Measurements from ENCODE around the gene PMIS2.
A peak's percentile ranks its signal among the peaks of the same experiment; 100 is the strongest.

PMIS2 gene

DNA sequence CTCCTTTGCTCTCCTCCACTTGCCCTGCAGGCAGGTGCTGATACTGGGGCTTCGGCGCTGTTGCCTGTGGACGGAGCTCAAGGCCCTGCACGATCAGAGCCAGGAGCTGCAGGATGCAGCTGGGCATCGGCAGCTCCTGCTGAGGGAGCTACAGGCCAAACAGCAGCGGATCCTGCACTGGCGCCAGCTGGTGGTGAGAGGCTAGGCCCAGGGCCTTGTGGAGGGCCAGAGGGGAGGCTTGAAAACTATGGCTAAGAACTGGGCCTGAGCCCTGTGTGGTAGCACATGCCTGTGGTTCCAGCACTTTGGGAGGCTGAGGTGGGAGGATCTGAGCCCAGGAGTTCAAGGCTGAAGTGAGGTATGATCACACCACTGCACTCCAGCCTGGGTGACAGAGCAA lies 32.9 kb downstream of the PMIS2 start:
- FAIRE-seq, result no peak
- no peak for TF ChIP-seq POLR2A (IDR thresholded peaks at IDR 0.05; ENCODE audit: low read depth, low read length)
- DNase-seq (ENCODE audit: insufficient read length, low spot score), result no peak

DNA sequence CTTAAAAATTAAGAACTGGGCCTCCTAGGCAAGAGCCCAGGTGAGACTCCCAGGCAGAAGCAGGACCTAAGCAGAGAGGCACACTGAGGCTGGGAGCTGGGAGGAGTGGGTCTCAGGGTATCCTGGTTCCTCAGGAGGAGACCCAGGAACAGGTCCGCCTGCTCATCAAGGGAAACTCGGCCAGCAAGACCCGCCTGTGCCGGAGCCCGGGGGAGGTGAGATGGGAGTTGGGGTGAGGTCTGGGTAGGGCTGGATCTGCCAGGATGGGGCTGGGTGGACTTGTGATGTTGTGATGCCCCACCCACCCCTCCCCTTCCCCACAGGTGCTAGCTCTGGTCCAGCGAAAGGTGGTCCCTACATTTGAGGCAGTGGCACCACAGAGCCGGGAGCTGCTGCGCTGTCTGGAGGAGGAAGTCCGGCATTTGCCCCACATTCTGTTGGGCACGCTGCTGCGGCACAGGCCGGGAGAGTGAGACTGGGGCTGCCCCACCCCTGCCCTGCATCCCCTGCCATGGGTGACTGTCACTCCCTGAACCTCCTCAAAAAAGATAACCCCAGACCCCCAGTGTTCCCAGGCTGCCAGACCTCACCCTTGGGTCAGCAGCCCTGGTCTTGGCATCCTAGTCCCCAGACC lies 33.4 kb downstream of the PMIS2 start:
- FAIRE-seq, result no peak
- no peak for TF ChIP-seq POLR2A (IDR thresholded peaks at IDR 0.05; ENCODE audit: low read depth, low read length)

DNA sequence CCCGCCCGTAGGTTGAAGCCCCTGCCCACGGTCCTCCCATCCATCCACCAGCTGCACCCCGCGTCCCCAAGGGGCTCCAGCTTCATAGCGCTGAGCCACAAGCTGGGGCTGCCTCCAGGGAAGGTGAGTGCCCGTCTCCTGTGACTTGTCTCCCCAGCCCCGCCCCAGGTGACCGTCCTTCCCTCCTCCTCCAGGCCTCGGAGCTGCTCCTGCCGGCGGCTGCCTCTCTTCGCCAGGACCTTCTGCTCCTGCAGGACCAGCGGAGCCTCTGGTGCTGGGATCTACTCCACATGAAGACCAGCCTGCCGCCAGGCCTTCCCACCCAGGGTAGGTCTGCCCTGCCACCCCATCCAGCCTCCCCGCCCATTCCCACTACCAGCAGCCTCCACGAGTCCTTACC lies 34.0 kb downstream of the PMIS2 start:
- DNase-seq (ENCODE audit: insufficient read length, low spot score), result no peak
- no peak for TF ChIP-seq POLR2A (IDR thresholded peaks at IDR 0.05; ENCODE audit: low read depth, low read length)
- FAIRE-seq, result no peak

More for the DNA sequence above, 33.4 kb downstream of the PMIS2 start:
- DNase-seq (ENCODE audit: insufficient read length, low spot score), result no peak

GRCh38 chr19:35621708-35622107 lies 35.7 kb downstream of the PMIS2 start:
- DNase-seq (ENCODE audit: insufficient read length, low spot score) (no peak), FAIRE-seq (no peak)
- TF ChIP-seq POLR2A (IDR thresholded peaks at IDR 0.05; ENCODE audit: low read depth, low read length), result no peak

GRCh38 chr19:35622750-35623149 lies 36.8 kb downstream of the PMIS2 start:
- DNase-seq (ENCODE audit: insufficient read length, low spot score) (no peak), FAIRE-seq (no peak)
- TF ChIP-seq POLR2A (IDR thresholded peaks at IDR 0.05; ENCODE audit: low read depth, low read length), result no peak

DNA sequence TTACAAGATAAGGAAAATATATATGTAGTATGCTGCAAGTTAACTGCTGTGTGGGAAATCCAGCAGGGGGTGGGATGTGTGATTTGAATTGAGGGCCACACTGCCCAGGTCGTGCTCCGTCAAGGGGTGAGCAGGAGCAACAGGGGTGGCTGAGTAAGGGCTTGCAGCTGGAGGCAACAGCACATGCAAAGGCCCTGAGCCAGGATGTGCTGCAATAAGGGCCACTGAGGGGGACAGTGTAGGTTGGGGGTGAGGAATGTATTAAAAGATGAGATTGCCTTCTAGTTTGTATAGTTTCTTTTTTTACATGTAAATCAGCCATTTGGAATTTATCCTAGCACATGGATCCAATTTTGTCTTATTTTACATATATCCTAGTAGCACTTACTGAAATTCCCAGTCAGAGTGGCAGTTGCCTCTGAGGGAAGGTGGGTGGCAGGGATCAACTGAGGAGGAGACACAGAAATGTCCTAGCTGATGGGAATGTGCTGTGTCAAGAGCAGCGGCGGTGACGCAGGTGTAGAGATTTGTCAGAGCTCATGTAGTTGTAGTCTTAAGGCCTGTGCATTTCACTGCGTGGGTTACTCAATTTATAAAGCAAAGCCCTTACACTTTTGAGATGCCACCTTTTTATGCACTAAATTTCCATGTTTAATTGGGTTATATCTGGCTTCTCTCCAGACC lies 37.5 kb downstream of the PMIS2 start:
- no peak for FAIRE-seq
- TF ChIP-seq POLR2A (IDR thresholded peaks at IDR 0.05; ENCODE audit: low read depth, low read length), result no peak

DNA sequence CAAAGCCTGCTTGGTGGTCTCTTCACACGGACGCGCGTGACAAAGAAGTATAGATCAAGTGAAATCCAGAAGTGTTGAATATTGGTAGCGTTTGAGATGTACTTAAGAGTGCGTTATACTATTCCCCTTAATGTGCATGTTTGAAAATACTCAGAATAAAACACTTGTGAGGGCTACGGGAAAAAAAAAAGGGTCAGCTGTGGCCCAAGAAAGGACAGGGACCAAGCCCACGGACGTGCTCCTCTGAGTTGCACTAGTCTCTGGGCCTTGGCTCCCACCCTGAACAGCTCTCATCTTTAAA lies 42.2 kb downstream of the PMIS2 start:
- no peak for TF ChIP-seq POLR2A (IDR thresholded peaks at IDR 0.05; ENCODE audit: low read depth, low read length)
- FAIRE-seq (no peak), DNase-seq (ENCODE audit: insufficient read length, low spot score) (no peak)

More for the DNA sequence above, 37.5 kb downstream of the PMIS2 start:
- DNase-seq (ENCODE audit: insufficient read length, low spot score), result no peak

GRCh38 chr19:35628565-35629331 lies 42.8 kb downstream of the PMIS2 start, which contains the start of gene RBM42:
Gene RBM42, plus strand, starts transcription at chr19:35629036. Its CDS starts 118 bp downstream, at chr19:35629154.
- FAIRE-seq (peak; percentile 98), DNase-seq (ENCODE audit: insufficient read length, low spot score) (peak; percentile 100)
- TF ChIP-seq POLR2A (IDR thresholded peaks at IDR 0.05; ENCODE audit: low read depth, low read length), result peak; percentile 66; the same call in 1 of the 2 replicates

- FAIRE-seq, result no peak
- no peak for TF ChIP-seq POLR2A (IDR thresholded peaks at IDR 0.05; ENCODE audit: low read depth, low read length)
- no peak for DNase-seq (ENCODE audit: insufficient read length, low spot score)
These were observed 43.3 kb downstream of the PMIS2 start for GRCh38 chr19:35629332-35629633.

DNA sequence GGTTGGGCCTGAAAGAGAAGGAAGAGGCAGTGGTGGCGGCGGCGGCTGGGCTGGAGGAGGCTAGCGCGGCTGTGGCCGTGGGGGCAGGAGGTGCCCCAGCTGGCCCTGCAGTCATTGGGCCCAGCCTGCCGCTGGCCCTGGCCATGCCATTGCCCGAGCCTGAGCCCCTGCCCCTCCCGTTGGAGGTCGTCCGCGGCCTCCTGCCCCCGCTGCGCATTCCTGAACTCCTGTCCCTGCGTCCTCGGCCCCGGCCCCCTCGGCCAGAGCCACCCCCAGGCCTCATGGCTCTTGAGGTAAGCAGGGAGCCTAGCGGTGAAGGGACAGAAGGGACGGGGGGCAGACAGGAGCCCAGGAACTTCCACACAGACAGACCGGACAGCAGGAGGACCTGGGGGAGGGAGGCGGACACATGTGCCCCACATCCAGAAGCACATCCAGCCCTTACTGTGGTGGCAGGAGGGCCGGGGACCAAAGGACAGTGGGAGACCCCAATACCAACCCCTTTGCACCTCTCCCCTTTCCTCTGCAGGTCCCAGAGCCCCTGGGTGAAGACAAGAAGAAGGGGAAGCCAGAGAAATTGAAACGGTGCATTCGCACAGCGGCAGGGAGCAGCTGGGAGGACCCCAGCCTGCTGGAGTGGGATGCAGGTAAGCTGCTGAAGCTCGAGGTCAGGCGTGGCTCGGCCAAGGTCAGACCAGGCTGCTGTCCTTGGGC lies 47.9 kb downstream of the PMIS2 start:
- DNase-seq (ENCODE audit: insufficient read length, low spot score) (no peak), FAIRE-seq (no peak)
- no peak for TF ChIP-seq POLR2A (IDR thresholded peaks at IDR 0.05; ENCODE audit: low read depth, low read length)

- DNase-seq (ENCODE audit: insufficient read length, low spot score), result no peak
- no peak for FAIRE-seq
- no peak for TF ChIP-seq POLR2A (IDR thresholded peaks at IDR 0.05; ENCODE audit: low read depth, low read length)
These were observed 50.7 kb downstream of the PMIS2 start for GRCh38 chr19:35636651-35637050.
